Psoas muscle (tissue), 8 donors: Measurements from ENCODE around the gene MBNL3. TPM values are rescaled to one million over a fixed set of nuclear protein-coding genes. Genes with fewer than 3 reads are reported as not detected.

Experiments
- ATAC-seq, 4 donors: fragments of 200-7000 bp; cut with Tn5 transposase; one replicate each; pipeline ENCODE4 v1.9.1; 2020; ENCODE audit warnings: moderate library complexity in 3 of 4, mild to moderate bottlenecking in 2 of 4
- DNase-seq, 2 donors: peaks; one replicate each; pipeline ENCODE4 v3.0.0-alpha.2; 2020
- H3K27ac ChIP-seq: fragments of 200-600 bp; one replicate; pipeline ENCODE4 v1.8.0; 2022
- H3K27me3 ChIP-seq, 3 donors: fragments of 200-600 bp in 1 of 3; one replicate each; pipeline versions ENCODE4 v1.6.1 to v1.8.0; 2013 to 2022; ENCODE audit warnings: low read length in 2 of 3, mild to moderate bottlenecking in 2 of 3, moderate library complexity in 1 of 3; ENCODE audit not compliant: insufficient read depth in 3 of 3
- H3K36me3 ChIP-seq, 2 donors: fragments of 200-600 bp in 1 of 2; one replicate each; pipeline versions ENCODE4 v1.6.1 to v1.8.0; 2013 to 2022; ENCODE audit warnings: low read depth in 1 of 2, mild to moderate bottlenecking in 1 of 2, moderate library complexity in 1 of 2; ENCODE audit not compliant: insufficient read depth in 1 of 2
- H3K4me1 ChIP-seq: fragments of 200-600 bp; one replicate; pipeline ENCODE4 v1.8.0; 2022
- H3K4me3 ChIP-seq: fragments of 200-600 bp; one replicate; pipeline ENCODE4 v1.8.0; 2022; ENCODE audit warnings: mild to moderate bottlenecking
- H3K9me3 ChIP-seq: fragments of 200-600 bp; one replicate; pipeline ENCODE4 v1.8.0; 2022
- WGBS, 3 donors: extraction: QIAGEN DNeasy Blood & Tissue Kit; methylation state at CpG; one replicate each; pipeline versions ENCODE4 v1.1.6 to v1.1.7; 2013; 5-methylcytosine and 5-hydroxymethylcytosine counted together
- intact Hi-C, 2 donors: fragments of 100-400 bp; cut with DNase I; formaldehyde crosslinking; loops; one replicate each; pipeline versions ENCODE4 v1.11.0 to v1.14.2; 2022
- polyA plus RNA-seq, 3 donors: library from polyadenylated mRNA; stranded (reverse); fragments of 200-250 nt; gene quantifications; one replicate each; pipeline ENCODE4 v1.2.3, GENCODE V29; 2013
- total RNA-seq, 4 donors: library from RNA; stranded (reverse); fragmentation: NEBNext Ultra II Directional in 2 of 4; extraction: Animal tissue kit (Norgen Biotek cat#: 25700) in 2 of 4; gene quantifications; one replicate each; pipeline versions ENCODE4 v1.2.1 to v1.2.4, GENCODE V29; 2021 to 2023
- TF ChIP-seq, protein P1 (sequence below): fragments of 200-600 bp; IDR thresholded peaks from one replicate; pipeline ENCODE4 v1.8.0; 2022; ENCODE audit warnings: antibody characterized with exemption
- donor health status: healthy with polysubstance abuse.
- donor health status: DM: no; HTN: no; CAD: no; lungs with moderate emphysema.
- donor health status: Bipolar disorder and iron deficiency.
- donor health status: healthy.
- donor health status: DM: yes; HTN: yes; CAD: no.
- donor health status: DM: no; HTN: no; CAD: no.
- donor health status: DM: no; HTN: no; CAD: no.
- donor health status: DM: yes; HTN: yes; CAD: no.

MBNL3 gene
- total and polyA plus RNA-seq, 7 donors, result 0.25 to 2.6 (median 2.2) TPM

- intact Hi-C loops, result no loop called here
- WGBS, 3 donors, result 57 to 90% (median 81%) methylated on average over 6 of the region's 6 CpGs
Measured at GRCh38 chrX:132433551-132433950, 55.3 kb downstream of the MBNL3 start.

GRCh38 chrX:132433001-132433400 lies 55.8 kb downstream of the MBNL3 start:
- Histone ChIP-seq H3K36me3 (no peaks in the 10 kb centered on the region), H3K27me3 (no peaks in the 10 kb centered on the region), H3K9me3 (no peaks in the 10 kb centered on the region), H3K4me3 (no peak overlapping the region), H3K27ac (no peak overlapping the region), H3K4me1 (no peaks in the 10 kb centered on the region)
- TF ChIP-seq, protein P1, sequence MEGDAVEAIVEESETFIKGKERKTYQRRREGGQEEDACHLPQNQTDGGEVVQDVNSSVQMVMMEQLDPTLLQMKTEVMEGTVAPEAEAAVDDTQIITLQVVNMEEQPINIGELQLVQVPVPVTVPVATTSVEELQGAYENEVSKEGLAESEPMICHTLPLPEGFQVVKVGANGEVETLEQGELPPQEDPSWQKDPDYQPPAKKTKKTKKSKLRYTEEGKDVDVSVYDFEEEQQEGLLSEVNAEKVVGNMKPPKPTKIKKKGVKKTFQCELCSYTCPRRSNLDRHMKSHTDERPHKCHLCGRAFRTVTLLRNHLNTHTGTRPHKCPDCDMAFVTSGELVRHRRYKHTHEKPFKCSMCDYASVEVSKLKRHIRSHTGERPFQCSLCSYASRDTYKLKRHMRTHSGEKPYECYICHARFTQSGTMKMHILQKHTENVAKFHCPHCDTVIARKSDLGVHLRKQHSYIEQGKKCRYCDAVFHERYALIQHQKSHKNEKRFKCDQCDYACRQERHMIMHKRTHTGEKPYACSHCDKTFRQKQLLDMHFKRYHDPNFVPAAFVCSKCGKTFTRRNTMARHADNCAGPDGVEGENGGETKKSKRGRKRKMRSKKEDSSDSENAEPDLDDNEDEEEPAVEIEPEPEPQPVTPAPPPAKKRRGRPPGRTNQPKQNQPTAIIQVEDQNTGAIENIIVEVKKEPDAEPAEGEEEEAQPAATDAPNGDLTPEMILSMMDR, result no peak
- WGBS, 3 donors, result 77 to 97% (median 92%) methylated on average over 2 of the region's 2 CpGs
- ATAC-seq, result no peak
- intact Hi-C loops, result no loop called here
- no peak for DNase-seq

More at GRCh38 chrX:132433551-132433950, 55.3 kb downstream of the MBNL3 start:
- H3K9me3 ChIP-seq, result no peaks in the 10 kb centered on the region
- H3K27me3 ChIP-seq, result no peaks in the 10 kb centered on the region
- H3K4me1 ChIP-seq, result no peaks in the 10 kb centered on the region
- DNase-seq (no peak), ATAC-seq (no peak)
- no peaks in the 10 kb centered on the region for H3K36me3 ChIP-seq
- H3K27ac ChIP-seq, result no peak overlapping the region
- no peak overlapping the region for H3K4me3 ChIP-seq
- TF ChIP-seq, protein P1, result no peak

GRCh38 chrX:132428896-132429295 lies 59.9 kb downstream of the MBNL3 start:
- Histone ChIP-seq H3K27ac (no peak overlapping the region), H3K27me3 (peaks cover 0 to 4% (median 0%) of the 10 kb centered on the region in 3 donors), H3K9me3 (no peaks in the 10 kb centered on the region), H3K4me1 (no peaks in the 10 kb centered on the region), H3K4me3 (no peak overlapping the region), H3K36me3 (no peaks in the 10 kb centered on the region)
- ATAC-seq (no peak), DNase-seq (no peak)
- intact Hi-C loops, result no loop called here
- TF ChIP-seq, protein P1, result no peak

GRCh38 chrX:132426695-132427281 lies 62.0 kb downstream of the MBNL3 start:
- intact Hi-C loops, result no loop called here
- H3K36me3 ChIP-seq, result no peaks in the 10 kb centered on the region
- no peaks in the 10 kb centered on the region for H3K4me1 ChIP-seq
- 72 to 81% (median 80%) methylated on average over 1 of the region's 1 CpG for WGBS, 3 donors
- no peak overlapping the region for H3K4me3 ChIP-seq
- DNase-seq (no peak), ATAC-seq (no peak)
- H3K9me3 ChIP-seq, result no peaks in the 10 kb centered on the region
- peaks cover 0 to 4% (median 0%) of the 10 kb centered on the region in 3 donors for H3K27me3 ChIP-seq
- H3K27ac ChIP-seq, result no peak overlapping the region
- TF ChIP-seq, protein P1, result no peak

GRCh38 chrX:132425744-132426318 lies 63.0 kb downstream of the MBNL3 start:
- peaks cover 0 to 4% (median 0%) of the 10 kb centered on the region in 3 donors for H3K27me3 ChIP-seq
- H3K9me3 ChIP-seq, result no peaks in the 10 kb centered on the region
- no peaks in the 10 kb centered on the region for H3K36me3 ChIP-seq
- intact Hi-C loops, result no loop called here
- no peak overlapping the region for H3K4me3 ChIP-seq
- no peaks in the 10 kb centered on the region for H3K4me1 ChIP-seq
- 42 to 70% (median 70%) methylated on average over 3 of the region's 3 CpGs for WGBS, 3 donors
- DNase-seq, result no peak
- H3K27ac ChIP-seq, result no peak overlapping the region
- no peak for ATAC-seq
- TF ChIP-seq, protein P1, result no peak
